Endodermal cell (in vitro differentiated cells): ENCODE results near the gene MYH7. TPM values are rescaled to one million over a fixed set of nuclear protein-coding genes. Genes with fewer than 3 reads are reported as not detected.

Source experiments
- DNase-seq: peaks from one replicate; pipeline ENCODE4 v3.0.0-alpha.2; 2017
- H3K27ac ChIP-seq: 2 replicates; pipeline ENCODE4 v1.5.1; 2013; ENCODE audit warnings: mild to moderate bottlenecking, low read depth, low read length, moderate library complexity
- H3K27me3 ChIP-seq: 2 replicates; pipeline ENCODE4 v1.6.1; 2013; ENCODE audit warnings: mild to moderate bottlenecking, low read length, moderate library complexity; ENCODE audit not compliant: insufficient read depth, control insufficient read depth, poor library complexity, severe bottlenecking
- H3K36me3 ChIP-seq: 2 replicates; pipeline ENCODE4 v1.7.0; 2013; ENCODE audit warnings: mild to moderate bottlenecking, low read length, moderate library complexity; ENCODE audit not compliant: control insufficient read depth, insufficient read depth
- H3K4me1 ChIP-seq: one replicate; pipeline ENCODE4 v1.7.0; 2013; ENCODE audit warnings: low read length; ENCODE audit not compliant: control insufficient read depth, insufficient read depth
- H3K4me3 ChIP-seq: 2 replicates; pipeline ENCODE4 v1.5.1; 2013; ENCODE audit warnings: mild to moderate bottlenecking, low read length, moderate library complexity
- H3K9ac ChIP-seq: 2 replicates; pipeline ENCODE4 v1.6.1; 2013; ENCODE audit warnings: mild to moderate bottlenecking, low read length, moderate library complexity; ENCODE audit not compliant: poor library complexity, severe bottlenecking; ENCODE audit errors: extremely low read depth
- H3K9me3 ChIP-seq: 2 replicates; pipeline ENCODE4 v1.6.1; 2013; ENCODE audit warnings: mild to moderate bottlenecking, low read length, moderate library complexity; ENCODE audit not compliant: control insufficient read depth
- H3K27ac Mint-ChIP-seq: 2 replicates; pipeline ENCODE4 v1.8.0; 2020; ENCODE audit warnings: mixed read lengths
- H3K27me3 Mint-ChIP-seq: 2 replicates; pipeline ENCODE4 v1.8.0; 2021; ENCODE audit warnings: mild to moderate bottlenecking, mixed read lengths; ENCODE audit not compliant: insufficient read depth
- H3K36me3 Mint-ChIP-seq: 2 replicates; pipeline ENCODE4 v1.8.0; 2020; ENCODE audit warnings: low read depth, mixed read lengths
- H3K4me1 Mint-ChIP-seq: 2 replicates; pipeline ENCODE4 v1.8.0; 2020; ENCODE audit warnings: mixed read lengths
- H3K4me3 Mint-ChIP-seq: 2 replicates; pipeline ENCODE4 v1.8.0; 2020; ENCODE audit warnings: mild to moderate bottlenecking, moderate library complexity, mixed read lengths
- H3K9me3 Mint-ChIP-seq: 2 replicates; pipeline ENCODE4 v1.8.0; 2020; ENCODE audit warnings: mild to moderate bottlenecking, mixed read lengths
- CTCF ChIP-seq: fragments of 200-600 bp; sonication (generic); conservative IDR thresholded peaks from 2 replicates; pipeline ENCODE4 v1.5.0; 2021; ENCODE audit warnings: antibody characterized with exemption, mild to moderate bottlenecking
- WGBS, 2 experiments: methylation state at CpG; one replicate each; pipeline versions ENCODE4 v1.1.5 to v1.1.7; 2013; ENCODE audit warnings: missing lambda C conversion rate in 2 of 2, mixed read lengths in 1 of 2; ENCODE audit not compliant: insufficient coverage in 1 of 2, insufficient read length in 1 of 2; 5-methylcytosine and 5-hydroxymethylcytosine counted together
- total RNA-seq, 2 donors: library from RNA; stranded (reverse); fragmentation: NEBNext Ultra II Directional in 1 of 2; extraction: Animal tissue kit (Norgen Biotek cat#: 25700) in 1 of 2; gene quantifications; 2 replicates in 1 of 2; 3 replicates in 1 of 2; pipeline ENCODE4 v1.2.1, GENCODE V29; 2021

Gene MYH7
- total RNA-seq, 2 donors from 2014 or later: 0.55 TPM; not detected in 1

GRCh38 chr14:23449314-23449713, 13.9 kb upstream of the MYH7 start:
- Mint-ChIP-seq H3K27ac (no peak overlapping the region), H3K4me1 (peaks cover 10% of the 10 kb centered on the region), H3K36me3 (no peaks in the 10 kb centered on the region), H3K27me3 (no peaks in the 10 kb centered on the region), H3K4me3 (no peak overlapping the region), H3K9me3 (no peaks in the 10 kb centered on the region)
- DNase-seq: no peak
- Histone ChIP-seq H3K9me3 (no peaks in the 10 kb centered on the region), H3K27me3 (no peaks in the 10 kb centered on the region), H3K27ac (no peak overlapping the region), H3K4me3 (no peak overlapping the region), H3K4me1 (no peaks in the 10 kb centered on the region), H3K9ac (no peak overlapping the region), H3K36me3 (no peaks in the 10 kb centered on the region)
- no peak for TF ChIP-seq CTCF
- WGBS, 2 experiments: 85 to 88% methylated on average over 1 of the region's 1 CpG

- Mint-ChIP-seq H3K4me3 (no peak overlapping the region), H3K27me3 (peaks cover 4% of the 10 kb centered on the region), H3K36me3 (no peaks in the 10 kb centered on the region), H3K9me3 (no peaks in the 10 kb centered on the region), H3K4me1 (peaks cover 19% of the 10 kb centered on the region), H3K27ac (no peak overlapping the region)
- WGBS, 2 experiments: 94 to 95% methylated on average over 6 to 7 of the region's 7 CpGs
- no peak for TF ChIP-seq CTCF
- Histone ChIP-seq H3K27me3 (no peaks in the 10 kb centered on the region), H3K9ac (no peak overlapping the region), H3K9me3 (no peaks in the 10 kb centered on the region), H3K36me3 (no peaks in the 10 kb centered on the region), H3K27ac (no peak overlapping the region), H3K4me3 (no peak overlapping the region), H3K4me1 (peaks cover 12% of the 10 kb centered on the region)
- DNase-seq: no peak
These were observed 12.2 kb upstream of the MYH7 start for GRCh38 chr14:23447361-23448350.

- H3K27ac Mint-ChIP-seq: no peak overlapping the region
- Histone ChIP-seq H3K4me1 (peaks cover 13% of the 10 kb centered on the region), H3K36me3 (no peaks in the 10 kb centered on the region), H3K9me3 (no peaks in the 10 kb centered on the region), H3K4me3 (no peak overlapping the region), H3K27ac (no peak overlapping the region), H3K9ac (no peak overlapping the region), H3K27me3 (no peaks in the 10 kb centered on the region)
- no peaks in the 10 kb centered on the region for H3K36me3 Mint-ChIP-seq
- H3K27me3 Mint-ChIP-seq: peaks cover 4% of the 10 kb centered on the region
- DNase-seq: no peak
- H3K4me3 Mint-ChIP-seq: no peak overlapping the region
- no peak for TF ChIP-seq CTCF
- 85 to 90% methylated on average over 3 to 4 of the region's 4 CpGs for WGBS, 2 experiments
- H3K4me1 Mint-ChIP-seq: peaks cover 24% of the 10 kb centered on the region
- H3K9me3 Mint-ChIP-seq: no peaks in the 10 kb centered on the region
These were observed 10.9 kb upstream of the MYH7 start for GRCh38 chr14:23446291-23446851.
